Putamen (tissue), 1 donor: Measurements from ENCODE around the gene MRPL38.
"Not testable (repeated sequence)": the region's sequence is repeated elsewhere in the genome, so short reads cannot be mapped to it uniquely, and the experiment has no call there.

Source experiments
- DNase-seq: peaks from one replicate; pipeline ENCODE4 v3.0.0-alpha.2; 2016; ENCODE audit warnings: low spot score

Gene MRPL38

DNA sequence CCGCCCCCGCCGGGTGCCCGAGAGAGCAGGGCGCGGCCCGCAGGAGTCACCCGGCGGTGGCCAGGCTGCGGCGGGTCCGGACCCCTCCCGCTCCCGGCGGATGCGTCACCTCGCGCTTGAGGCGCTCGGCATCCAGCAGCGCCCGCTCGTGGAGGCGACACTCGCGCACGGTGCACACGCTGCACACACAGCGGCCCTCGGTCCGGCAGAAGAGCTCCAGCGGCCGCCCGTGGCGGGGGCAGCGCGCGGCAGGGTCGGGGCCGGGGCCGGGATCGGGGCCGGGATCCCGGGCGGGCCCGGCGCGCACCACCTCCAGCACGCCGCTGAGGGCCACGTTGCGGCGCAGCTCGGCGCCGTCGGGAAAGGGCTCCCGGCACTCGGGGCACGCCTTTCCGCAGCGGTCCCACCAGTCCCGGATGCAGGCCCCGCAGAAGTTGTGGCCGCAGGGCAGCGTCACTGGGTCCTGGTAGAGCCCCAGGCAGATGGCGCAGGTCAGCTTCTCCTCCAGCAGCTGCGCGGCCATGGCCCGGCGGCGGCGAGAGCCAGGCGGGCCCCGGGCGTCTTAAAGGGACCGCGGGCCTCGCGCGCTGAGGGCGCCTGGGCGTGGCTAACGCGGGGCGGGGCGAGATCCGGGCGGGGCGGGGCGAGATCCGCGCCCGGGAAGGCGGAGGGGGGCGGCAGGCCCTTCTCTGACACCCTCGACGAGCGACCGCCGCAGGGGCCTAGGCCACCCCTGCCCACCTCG, 8.1 kb downstream of the MRPL38 start, which contains the start of gene TRIM65:
TRIM65 (minus strand) TSS at position 537 of the 745 bp plus-strand sequence; CDS start at position 523, 14 bp downstream.
- peak; percentile 81 for DNase-seq

DNA sequence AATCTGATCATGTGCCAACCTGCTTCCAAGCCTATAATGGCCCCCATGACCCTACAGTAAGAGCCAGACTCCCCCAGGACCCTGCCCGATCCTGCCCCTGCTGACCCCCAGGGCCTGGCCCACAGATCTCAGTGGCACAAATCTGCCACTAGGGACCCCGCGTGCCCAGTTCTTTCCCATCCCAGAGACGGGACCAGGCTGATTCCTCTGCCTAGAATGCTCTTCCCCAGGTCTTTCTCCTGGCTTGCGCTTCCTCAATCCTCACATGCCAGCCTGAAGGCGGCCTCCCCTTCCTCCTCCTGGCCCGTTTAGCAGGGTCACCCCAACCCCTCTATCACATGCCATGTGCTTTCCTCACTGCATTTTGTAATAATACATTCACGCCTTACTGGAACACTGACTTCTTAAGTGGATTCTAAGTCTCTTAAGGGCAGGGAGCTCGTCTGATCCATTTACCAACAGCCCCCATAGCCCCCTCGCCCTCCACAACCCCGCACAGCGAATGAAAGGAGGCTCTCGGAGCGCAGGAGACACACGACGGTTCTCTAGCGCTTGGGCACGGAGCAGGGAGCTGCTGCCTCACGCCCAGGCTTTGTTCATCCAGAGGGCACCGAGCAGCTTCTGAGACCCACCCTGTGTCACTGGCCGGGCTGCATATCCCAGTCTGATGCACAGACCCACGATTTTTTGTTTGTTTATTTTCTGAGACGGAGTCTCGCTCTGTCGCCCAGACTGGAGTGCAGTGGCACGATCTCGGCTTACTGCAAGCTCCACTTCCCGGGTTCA, 9.1 kb downstream of the MRPL38 start:
- no peak for DNase-seq

DNA sequence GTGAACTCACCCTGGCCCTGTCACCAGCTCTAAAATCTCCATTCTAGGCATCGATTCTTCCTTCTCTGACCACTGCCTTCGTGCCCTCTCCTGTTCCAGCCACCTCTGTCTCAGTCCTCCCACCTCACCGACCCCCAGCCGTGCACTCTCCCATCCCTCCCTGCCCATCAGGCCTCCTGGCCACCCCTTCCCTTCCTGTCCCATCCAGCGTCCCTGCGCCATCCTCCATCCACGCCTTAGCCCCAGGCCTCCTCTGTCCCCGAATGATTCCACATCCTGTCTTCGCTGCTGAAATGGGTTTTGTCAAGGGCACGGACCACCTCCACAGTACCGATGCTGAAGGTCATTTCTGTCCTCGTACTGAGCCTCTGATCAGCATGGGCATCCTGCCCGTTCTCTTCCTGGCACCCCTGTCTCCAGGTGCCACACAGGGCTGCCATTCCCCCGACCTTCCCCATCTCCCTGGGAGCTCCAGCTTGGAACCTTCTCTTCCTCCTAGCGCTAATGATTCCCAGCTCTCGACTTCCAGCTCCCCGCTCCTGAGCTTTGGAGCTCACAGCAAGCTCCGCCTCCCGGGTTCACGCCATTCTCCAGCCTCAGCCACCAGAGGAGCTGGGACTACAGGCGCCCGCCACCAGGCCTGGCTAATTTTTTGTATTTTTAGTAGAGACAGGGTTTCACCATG, 10.5 kb downstream of the MRPL38 start:
- DNase-seq: no peak

DNA sequence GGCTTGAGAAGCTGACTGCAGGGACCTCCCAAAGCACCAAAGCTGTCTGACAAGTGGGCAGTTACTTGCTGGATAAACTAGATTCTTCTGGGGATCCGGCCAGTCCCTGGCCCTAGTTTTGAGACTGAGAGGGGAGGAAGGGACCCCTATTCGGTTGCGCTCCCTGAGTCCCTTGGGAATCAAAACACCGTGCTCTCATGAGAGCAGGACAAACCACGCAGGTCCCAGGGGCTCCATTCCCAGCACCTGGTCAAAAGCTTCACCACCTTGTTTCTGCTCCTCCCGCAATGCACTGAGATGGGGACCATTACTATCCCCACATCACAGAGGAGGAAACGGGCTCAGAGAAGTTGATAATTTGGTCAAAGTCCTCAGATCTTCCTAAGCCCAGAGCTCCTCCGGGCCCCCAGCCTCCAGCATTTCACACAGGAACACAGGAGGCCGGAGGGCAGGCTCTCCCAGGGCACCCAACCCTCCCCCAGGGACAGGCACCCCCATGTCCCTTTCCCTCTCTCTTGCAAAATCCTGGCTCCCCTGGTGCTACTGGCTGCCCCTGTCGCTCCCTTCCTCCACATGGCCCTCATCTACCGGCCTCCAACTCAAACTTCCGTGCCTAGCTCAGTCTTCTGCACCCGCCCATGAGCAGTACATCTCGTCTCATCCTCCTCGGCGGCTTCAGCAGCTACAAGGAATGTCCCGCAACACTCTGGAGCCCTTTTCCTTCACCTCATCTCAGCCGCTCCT, 11.2 kb downstream of the MRPL38 start:
- no peak for DNase-seq

DNA sequence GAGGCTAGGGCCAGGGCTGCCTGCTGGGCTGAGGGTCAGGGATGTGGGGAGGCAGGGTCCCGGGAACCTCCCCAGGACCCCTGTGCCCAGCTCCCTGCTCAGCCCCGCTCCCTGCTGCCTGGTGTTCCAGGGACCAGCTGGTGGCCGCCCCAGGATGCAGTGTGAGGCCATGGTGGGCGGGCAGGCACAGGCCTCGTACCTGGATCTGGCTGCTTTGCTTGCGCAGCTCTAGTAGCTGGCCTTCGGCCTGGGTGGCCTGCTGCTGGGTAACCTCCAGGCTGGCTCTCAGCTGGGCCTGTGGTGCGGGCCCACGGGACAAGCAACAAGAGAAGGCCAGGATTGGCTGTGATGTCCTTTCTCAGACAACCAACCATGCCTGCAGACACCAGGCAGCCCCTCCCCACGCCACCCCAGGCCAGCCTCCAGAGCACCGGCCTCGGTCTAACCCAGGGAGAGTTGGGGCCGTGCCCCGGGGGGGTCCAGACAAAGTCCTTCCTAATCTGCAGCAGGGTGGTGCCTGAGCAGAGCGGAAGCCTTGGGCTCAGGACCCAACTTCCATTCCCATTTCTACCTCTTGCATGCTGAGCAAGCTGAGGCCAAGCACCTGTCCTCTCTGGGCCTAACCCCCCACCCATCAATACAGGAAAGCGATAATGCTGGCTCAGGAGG, 12.0 kb downstream of the MRPL38 start:
- DNase-seq: no peak

DNA sequence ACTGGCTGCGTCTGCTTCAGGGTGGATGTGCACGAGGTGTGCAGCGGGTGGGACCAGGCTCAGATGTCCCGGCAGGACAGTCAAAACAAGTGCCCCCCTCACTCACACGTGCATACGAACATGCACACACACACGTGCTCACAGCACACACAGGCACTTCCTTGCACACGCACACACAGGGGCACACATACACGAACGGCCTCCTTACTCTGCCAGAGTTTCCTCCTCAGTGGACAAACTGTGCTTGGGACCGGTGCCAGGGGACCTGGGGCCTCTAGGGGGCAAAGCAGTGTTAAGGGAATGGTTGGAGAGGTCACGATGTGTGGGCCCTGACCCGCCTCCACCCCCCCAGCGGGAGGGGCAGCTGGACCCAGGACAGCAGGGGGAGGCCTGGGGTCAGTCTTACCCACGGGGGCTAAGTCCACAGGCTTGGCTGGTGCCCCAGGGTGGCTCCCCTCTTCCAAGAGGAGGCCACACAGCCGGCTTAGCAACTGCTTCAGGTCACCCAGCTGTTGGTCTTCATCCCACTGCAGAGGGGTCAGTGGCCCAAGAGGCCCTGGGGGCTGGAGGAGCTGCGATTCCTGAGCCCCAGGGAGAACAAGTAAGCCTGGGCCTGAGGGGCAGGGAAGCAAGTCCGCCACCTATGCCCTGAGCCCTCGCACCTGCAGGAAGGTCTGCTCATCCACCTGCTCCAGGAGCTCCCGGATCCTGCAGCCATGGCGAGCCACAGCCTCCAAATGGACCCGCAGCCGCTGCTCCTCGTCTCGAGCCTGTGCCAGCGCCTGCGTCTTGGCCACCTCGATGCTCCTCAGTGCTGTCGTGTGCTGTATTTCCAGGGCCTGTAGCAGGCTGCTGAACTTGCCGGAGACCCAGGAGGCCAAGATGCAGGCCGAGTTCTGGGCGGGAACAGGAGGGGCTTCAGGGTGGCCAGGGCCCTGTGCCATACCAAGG, 12.8 kb downstream of the MRPL38 start:
- no peak for DNase-seq

DNA sequence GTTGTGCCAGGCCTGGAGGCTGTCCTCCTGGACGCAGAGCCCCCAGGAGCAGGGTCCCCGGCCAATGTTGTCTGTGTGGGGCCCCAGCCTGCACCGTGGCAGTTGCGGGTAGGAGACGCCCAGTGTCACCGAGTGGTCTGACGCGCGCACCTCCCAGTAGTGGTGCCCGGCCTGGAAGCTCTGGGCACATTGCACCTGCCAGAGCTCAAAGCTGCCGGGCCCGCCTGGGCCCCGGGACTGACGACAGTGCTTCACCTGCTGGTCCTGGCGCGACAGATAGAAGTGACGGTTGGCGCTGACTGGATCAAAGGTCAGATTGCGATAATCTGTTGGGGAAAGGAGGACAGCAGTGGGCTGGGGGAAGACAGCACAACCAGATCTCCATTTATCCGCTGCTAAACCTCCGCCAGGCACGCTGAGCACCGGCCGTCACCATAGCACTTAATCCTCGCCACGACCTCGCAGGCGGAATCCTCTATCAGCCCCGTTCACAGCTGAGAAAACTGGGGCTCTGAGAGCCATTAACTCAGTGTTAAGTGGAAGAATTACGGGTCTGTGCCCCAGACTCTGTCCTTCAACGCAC, 13.6 kb downstream of the MRPL38 start:
- DNase-seq: no peak

DNA sequence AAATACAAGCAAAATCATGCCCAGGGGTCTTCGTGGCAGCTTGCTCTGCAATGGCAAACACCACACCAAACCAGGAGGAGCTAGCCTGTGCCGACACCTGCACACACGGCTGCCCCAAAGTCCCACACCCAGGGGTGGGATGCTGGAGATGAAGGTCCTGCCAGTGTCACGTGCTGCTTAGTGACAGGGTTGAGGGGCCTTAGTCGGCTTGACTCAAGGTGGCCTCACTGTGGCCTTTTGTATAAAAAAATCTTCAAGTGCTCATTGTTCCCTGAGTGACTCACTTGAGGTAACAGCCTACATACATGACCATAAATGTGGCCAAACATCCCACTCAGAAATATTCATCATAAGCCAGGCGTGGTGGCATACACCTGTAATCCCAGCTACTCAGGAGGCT, 15.2 kb downstream of the MRPL38 start:
- DNase-seq: no peak

DNA sequence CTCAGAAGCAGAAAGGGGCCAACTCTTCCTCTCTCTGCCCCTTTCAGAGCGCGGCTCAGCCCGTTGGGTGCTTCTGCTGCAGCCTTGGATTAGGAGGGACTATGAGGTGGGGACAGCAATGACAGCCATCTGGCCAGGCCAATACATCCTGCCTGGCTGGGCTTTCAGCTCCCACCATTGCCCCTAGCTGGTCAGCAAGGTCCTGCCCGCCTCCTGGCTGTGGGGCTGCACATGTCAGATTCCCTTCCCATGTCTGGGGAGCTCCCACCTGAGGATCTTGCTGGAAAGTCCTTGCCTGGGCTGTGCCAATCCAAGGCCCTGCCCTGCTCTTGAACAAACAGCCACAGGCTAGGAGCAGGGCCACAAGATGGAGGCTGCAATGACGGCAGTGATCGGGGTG, 16.2 kb downstream of the MRPL38 start:
- no peak for DNase-seq

DNA sequence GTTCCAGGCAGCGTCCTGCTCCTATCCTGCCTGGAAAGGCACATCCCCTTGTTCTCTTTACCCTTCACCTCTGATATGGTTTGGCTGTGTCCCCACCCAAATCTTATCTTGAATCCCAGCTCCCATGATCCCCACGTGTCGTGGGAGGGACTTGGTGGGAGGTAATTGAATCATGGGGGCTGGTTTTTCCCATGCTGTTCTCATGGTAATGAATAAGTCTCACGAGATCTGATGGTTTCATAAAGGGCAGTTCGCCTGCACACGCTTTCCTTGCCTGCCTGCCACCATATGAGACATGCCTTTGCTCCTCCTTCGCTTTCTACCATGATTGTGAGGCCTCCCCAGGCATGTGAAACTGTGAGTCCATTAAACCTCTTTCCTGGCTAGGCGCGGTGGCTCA, 18.8 kb downstream of the MRPL38 start:
- DNase-seq: not testable (repeated sequence)

DNA sequence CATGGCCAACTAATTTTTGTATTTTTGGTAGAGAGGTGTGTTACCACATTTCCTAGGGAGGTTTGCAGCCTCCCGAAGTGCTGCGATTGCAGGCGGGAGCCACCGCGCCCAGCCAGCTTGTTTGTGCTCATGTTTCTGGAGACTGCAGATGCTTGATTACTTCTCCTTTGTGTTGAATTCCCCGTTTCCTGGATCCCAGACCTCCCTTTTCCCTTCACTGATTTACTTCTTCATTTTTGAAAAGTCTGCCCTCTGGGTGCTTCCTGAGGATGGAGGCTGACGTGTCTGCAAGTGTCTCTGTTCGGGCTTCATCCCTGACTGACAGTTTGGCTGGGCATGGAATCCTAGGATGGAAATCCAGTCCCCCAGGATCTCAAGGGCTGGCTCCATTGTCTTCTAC, 19.3 kb downstream of the MRPL38 start:
- DNase-seq: no peak

DNA sequence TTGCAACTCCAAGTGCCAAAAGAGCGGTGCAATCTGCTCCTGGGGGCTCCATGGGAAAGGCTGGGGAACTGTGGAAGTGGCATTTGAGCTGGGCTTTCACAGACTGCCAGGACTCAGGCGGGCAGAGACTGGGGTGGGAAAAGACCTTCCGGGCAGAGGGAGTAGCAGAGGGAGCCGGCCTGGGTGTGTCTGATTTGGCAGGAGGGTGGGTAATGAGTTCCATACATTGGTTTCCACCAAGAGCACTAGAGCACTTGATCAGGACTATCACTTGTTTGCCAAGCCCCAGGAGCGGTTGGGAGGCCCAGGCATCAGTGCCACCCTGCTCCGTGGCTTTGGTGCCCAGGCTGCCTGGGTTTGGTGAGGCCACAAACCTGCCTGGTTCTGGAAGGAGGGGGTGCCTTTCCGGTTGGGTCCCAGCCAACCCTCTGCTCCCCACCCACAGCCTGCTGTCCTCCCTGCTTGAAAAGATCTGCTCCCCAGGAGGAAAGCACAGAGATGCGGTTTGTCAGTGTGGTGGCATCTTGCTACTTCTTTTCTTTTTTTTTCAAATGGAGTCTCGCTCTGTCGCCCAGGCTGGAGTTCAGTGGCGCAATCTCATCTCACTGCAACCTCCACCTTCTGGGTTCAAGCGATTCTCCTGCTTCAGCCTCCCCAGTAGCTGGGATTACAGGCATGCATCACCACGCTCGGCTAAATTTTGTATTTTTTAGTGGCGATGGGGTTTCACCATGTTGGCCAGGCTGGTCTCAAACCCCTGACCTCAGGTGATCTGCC, 22.8 kb downstream of the MRPL38 start:
- no peak for DNase-seq

DNA sequence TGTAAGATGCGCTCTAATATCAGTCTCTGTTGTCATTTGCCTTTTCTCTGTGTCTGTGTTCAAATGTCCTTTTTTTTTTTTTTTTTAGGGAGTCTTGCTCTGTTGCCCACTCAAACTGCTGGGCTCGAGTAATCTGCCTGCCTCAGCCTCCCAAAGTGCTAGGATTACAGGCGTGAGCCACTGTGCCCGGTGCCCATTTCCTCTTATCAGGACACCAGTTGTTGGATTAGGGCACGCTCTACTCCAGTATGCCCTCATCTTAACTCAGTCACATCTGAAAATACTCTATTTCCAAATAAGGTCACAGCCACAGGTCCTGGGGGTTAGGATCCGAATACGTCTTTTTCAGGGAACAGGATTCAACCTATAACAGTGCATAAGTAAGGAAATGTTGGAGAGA, 24.4 kb downstream of the MRPL38 start:
- DNase-seq: no peak

DNA sequence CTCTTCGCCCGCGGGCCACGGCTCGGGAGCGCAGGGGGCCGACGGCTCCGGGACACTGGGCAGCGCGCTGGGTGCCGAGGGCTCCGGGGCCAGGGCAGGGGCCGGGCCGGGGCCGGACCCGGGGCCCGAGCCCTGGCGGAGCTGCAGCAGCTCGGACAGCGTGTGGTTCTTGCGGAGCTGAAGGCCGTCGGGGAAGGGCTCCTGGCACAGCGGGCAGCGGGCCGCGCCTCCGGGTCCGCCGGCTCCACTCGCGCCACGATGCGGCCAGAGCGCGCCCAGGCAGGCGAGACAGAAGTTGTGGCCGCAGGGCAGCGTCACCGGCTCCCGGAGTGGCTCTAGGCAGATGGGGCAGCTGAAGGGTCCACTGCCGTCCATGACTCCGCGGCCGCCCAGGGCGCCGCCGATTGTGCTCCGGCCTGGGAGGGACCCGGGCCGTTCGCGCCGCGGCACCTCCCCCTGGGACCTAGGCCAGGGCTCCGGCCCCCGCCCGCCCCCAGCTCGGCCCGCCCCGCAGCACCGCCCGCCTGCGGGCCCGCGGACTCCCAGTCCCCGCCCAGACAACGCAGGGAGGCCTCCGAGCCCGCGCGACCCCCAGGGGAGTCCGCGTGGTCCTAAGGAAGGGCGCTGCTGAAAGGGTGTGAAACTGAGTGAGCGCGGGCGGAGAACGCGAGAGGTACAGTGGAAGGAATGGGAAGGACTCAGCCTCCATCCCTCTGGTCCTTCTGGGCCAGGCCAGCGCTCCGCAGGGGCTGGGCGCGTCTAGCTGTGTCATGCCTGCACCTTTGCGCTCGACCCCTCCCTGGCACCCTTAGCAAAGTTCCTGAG, 26.3 kb downstream of the MRPL38 start, which contains the start of gene TRIM47:
TRIM47 (minus strand) TSS at position 408 of the 825 bp plus-strand sequence; CDS start at position 375, 33 bp downstream.
- DNase-seq: peak; percentile 75

DNA sequence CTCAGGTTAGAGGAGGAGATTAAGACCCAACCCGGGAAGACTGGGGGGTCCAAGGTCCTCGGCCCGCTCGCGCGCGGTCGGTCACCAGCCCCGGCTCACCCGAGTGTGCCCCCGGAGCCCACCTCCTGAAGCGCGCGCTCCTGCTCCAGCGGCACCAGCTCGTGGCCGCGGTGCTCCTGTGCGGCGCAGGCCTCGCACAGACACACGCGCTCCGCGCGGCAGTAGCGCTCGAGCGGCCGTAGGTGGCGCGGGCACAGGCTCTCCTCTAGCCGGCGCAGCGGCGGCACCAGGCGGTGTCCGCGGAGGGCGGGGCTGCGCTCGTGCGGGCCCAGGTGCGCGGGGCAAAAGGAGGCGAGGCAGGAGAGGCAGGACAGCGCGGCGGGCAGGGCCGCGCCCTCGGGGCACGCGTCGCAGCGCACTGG, 26.9 kb downstream of the MRPL38 start:
- DNase-seq: no peak

DNA sequence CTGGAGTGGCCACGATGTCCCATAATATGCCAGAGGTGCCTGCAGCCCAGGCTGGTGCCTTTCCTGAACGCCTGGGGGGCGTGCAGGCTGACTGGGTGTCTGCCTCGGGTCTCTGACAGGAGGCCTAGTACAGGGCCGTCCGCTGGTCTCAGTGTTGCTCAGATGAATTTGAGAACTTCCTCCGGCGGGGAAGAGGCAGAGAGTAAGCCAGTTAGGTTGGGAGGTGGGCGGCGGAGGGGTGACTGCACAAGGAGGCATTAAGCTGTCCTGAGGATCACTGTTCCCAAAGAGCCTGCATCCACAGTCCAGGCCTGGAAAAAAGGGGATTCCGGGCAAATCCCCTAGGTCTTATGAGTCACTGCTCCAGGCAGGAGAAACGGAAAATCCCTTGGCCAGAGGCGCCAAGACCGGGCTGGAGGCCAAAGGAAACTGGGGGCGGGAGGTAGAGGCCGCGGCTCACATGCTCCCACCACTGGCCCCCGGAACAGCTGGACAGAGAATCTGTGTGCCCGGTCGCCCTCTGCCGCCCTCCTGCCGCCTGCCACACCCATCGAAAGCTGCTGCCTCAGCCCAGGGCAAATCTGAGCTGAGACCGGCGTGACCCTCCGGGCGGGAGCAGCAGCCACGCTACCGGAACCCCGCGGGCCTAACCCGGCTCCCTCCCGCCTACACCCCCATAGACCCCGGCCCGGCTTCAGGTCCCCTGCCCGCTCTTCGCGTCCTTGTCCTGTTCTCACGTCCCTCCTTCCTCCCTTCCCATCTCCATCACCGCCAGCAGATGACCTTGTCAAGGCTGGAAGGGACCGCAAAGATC, 27.5 kb downstream of the MRPL38 start:
- DNase-seq: peak; percentile 76
